ENCODE data around the gene ECT2L.

GRCh38 chr6:138897031-138897430 lies 101.1 kb downstream of the ECT2L start:
- no peak for TF ChIP-seq CTCF (IDR thresholded peaks at IDR 0.05; ENCODE audit: low read length)
- TF ChIP-seq EZH2 (IDR thresholded peaks at IDR 0.05; ENCODE audit: borderline replicate concordance, low read length): no peak
